HG03175 (cell line): Measurements from ENCODE around the gene COL24A1.
A peak's percentile ranks its signal among the peaks of the same experiment; 100 is the strongest.
"Not testable (repeated sequence)": the region's sequence is repeated elsewhere in the genome, so short reads cannot be mapped to it uniquely, and the experiment has no call there.

Experiments
- ATAC-seq: cut with Tn5 transposase; IDR thresholded peaks from one replicate; pipeline ENCODE4 v1.9.1; 2021; ENCODE audit warnings: mild to moderate bottlenecking, moderate library complexity; ENCODE audit not compliant: unreplicated experiment

The COL24A1 gene

GRCh38 chr1:86154571-86155050, 2.0 kb downstream of the COL24A1 start:
- no peak for ATAC-seq

- ATAC-seq, result no peak
Observed at GRCh38 chr1:86153836-86154235, 2.7 kb downstream of the COL24A1 start.

- ATAC-seq, result no peak
Observed at GRCh38 chr1:86152887-86153286, 3.7 kb downstream of the COL24A1 start.

- no peak for ATAC-seq
Observed at GRCh38 chr1:86151427-86151826, 5.1 kb downstream of the COL24A1 start.

- no peak for ATAC-seq
Observed at GRCh38 chr1:86150553-86151055, 6.0 kb downstream of the COL24A1 start.

- no peak for ATAC-seq
Observed at GRCh38 chr1:86149591-86149990, 7.0 kb downstream of the COL24A1 start.

- no peak for ATAC-seq
Observed at GRCh38 chr1:86147755-86148154, 8.8 kb downstream of the COL24A1 start.

GRCh38 chr1:86146566-86146965, 10.0 kb downstream of the COL24A1 start:
- no peak for ATAC-seq

GRCh38 chr1:86140281-86140880, 16.2 kb downstream of the COL24A1 start:
- peak; percentile 77 for ATAC-seq

- no peak for ATAC-seq
Observed at GRCh38 chr1:86138746-86139145, 17.8 kb downstream of the COL24A1 start.

GRCh38 chr1:86137436-86137835, 19.1 kb downstream of the COL24A1 start:
- ATAC-seq, result no peak

GRCh38 chr1:86119214-86119764, 37.3 kb downstream of the COL24A1 start:
- ATAC-seq, result no peak

GRCh38 chr1:86114816-86115400, 41.7 kb downstream of the COL24A1 start:
- ATAC-seq, result no peak

- ATAC-seq, result no peak
Observed at GRCh38 chr1:86114236-86114635, 42.3 kb downstream of the COL24A1 start.

- not testable (repeated sequence) for ATAC-seq
Observed at GRCh38 chr1:86111590-86111989, 45.0 kb downstream of the COL24A1 start.

GRCh38 chr1:86110451-86111129, 46.0 kb downstream of the COL24A1 start:
- no peak for ATAC-seq

GRCh38 chr1:86105533-86105866, 51.1 kb downstream of the COL24A1 start:
- no peak for ATAC-seq

GRCh38 chr1:86104606-86105532, 51.7 kb downstream of the COL24A1 start:
- ATAC-seq, result no peak

GRCh38 chr1:86101616-86102015, 55.0 kb downstream of the COL24A1 start:
- ATAC-seq, result no peak

- no peak for ATAC-seq
Observed at GRCh38 chr1:86100401-86100800, 56.2 kb downstream of the COL24A1 start.

GRCh38 chr1:86089765-86090164, 66.8 kb downstream of the COL24A1 start:
- no peak for ATAC-seq
